Cardiac muscle cell (in vitro differentiated cells and primary cell): ENCODE results near the gene ID3. TPM values are rescaled to one million over a fixed set of nuclear protein-coding genes. Genes with fewer than 3 reads are reported as not detected.

Experiments used
- DNase-seq, 2 donors: peaks; one replicate each; pipeline versions ENCODE4 v3.0.0 to v3.0.0-alpha.2; 2010 to 2017; ENCODE audit warnings: low read depth in 1 of 2, low spot score in 1 of 2
- H3K27ac ChIP-seq: fragments of 200-600 bp; sonication (generic); 2 replicates; pipeline ENCODE4 v1.5.1; 2016
- H3K27me3 ChIP-seq: fragments of 200-600 bp; sonication (generic); 2 replicates; pipeline ENCODE4 v1.6.0; 2016; ENCODE audit warnings: control low read depth
- H3K36me3 ChIP-seq: fragments of 200-600 bp; sonication (generic); 2 replicates; pipeline ENCODE4 v1.5.1; 2016; ENCODE audit warnings: control low read depth
- H3K4me1 ChIP-seq: fragments of 200-600 bp; sonication (generic); 2 replicates; pipeline ENCODE4 v1.8.1; 2017; ENCODE audit warnings: low read depth, mild to moderate bottlenecking, mixed run types
- H3K4me3 ChIP-seq: fragments of 200-600 bp; sonication (generic); 2 replicates; pipeline ENCODE4 v1.5.1; 2016; ENCODE audit warnings: mild to moderate bottlenecking
- H3K9me3 ChIP-seq: fragments of 200-600 bp; sonication (generic); 2 replicates; pipeline ENCODE4 v1.5.1; 2017; ENCODE audit warnings: low read depth, mild to moderate bottlenecking, control low read depth
- CTCF ChIP-seq: IDR thresholded peaks from 2 replicates; pipeline ENCODE4 v1.5.1; 2012; ENCODE audit warnings: low read depth, mild to moderate bottlenecking, low read length
- polyA plus RNA-seq: library from polyadenylated mRNA; unstranded; fragments of >200 nt; fragmentation: Nextera tagmentation; extraction: Ambion mirVana; gene quantifications from 2 replicates; pipeline ENCODE4 v1.2.1, GENCODE V29; 2016
- total RNA-seq: library from RNA; depleted of rRNA; stranded (reverse); fragments of >200 nt; gene quantifications from 2 replicates; pipeline ENCODE4 v1.2.3, GENCODE V29; 2016

Gene ID3
- total and polyA plus RNA-seq, 2 experiments from 2014 or later = 703 to 784 TPM

- no peak overlapping the region for H3K27ac ChIP-seq
Observed at GRCh38 chr1:23529146-23530086, 29.9 kb downstream of the ID3 start.

DNA sequence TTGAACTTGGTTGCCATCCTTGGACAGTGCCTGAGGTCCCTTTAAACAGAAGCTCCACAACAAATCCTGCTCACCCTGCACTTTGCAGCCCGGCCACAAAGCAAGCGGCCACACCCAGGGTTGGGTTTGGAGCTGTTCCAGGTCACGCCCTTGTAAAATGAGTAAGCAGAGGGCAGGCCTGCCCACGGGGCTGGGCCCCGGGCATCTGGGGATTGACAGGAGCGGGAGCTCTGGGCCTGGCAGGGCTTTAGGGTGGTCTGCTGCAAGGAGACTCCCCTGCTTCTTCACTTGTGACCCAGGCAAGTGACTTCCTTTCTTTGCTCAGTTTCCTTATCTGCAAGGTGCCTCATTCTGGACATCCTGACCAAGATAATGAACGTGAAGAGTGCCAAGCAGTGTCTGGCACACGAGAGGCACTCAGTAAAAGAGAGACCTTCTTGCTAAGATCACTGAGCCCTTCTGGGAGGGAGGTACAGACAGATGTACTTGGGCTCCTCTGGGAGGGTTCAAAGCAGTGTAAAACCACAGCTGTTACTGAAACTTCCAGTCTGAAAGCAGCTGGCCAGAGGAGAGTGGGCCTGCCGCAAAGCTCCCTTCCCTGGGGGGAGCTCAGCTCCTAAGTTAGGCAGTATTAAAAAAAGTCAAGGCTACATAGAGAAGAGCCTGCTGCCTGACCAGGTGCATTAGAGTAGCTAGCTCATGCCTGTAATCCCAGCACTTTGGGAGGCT is 30.9 kb downstream of the ID3 start:
- H3K27ac ChIP-seq = no peak overlapping the region
- H3K4me1 ChIP-seq = peaks cover 6% of the 10 kb centered on the region
- TF ChIP-seq CTCF = no peak

More at GRCh38 chr1:23529146-23530086, 29.9 kb downstream of the ID3 start:
- H3K36me3 ChIP-seq = no peaks in the 10 kb centered on the region
- no peak for TF ChIP-seq CTCF
- peaks cover 6% of the 10 kb centered on the region for H3K4me1 ChIP-seq
- peaks cover 9% of the 10 kb centered on the region for H3K27me3 ChIP-seq
- no peaks in the 10 kb centered on the region for H3K9me3 ChIP-seq
- DNase-seq = no peak
- no peak overlapping the region for H3K4me3 ChIP-seq

GRCh38 chr1:23527900-23528249 is 31.4 kb downstream of the ID3 start:
- TF ChIP-seq CTCF = no peak
- Histone ChIP-seq H3K4me3 (no peak overlapping the region), H3K4me1 (peaks cover 6% of the 10 kb centered on the region), H3K36me3 (no peaks in the 10 kb centered on the region), H3K9me3 (no peaks in the 10 kb centered on the region), H3K27me3 (peaks cover 9% of the 10 kb centered on the region), H3K27ac (no peak overlapping the region)
- no peak for DNase-seq

More for the DNA sequence above, 30.9 kb downstream of the ID3 start:
- Histone ChIP-seq H3K27me3 (peaks cover 9% of the 10 kb centered on the region), H3K4me3 (no peak overlapping the region), H3K9me3 (no peaks in the 10 kb centered on the region), H3K36me3 (no peaks in the 10 kb centered on the region)
- peak in 1 of 2 donors; percentile 77 for DNase-seq

GRCh38 chr1:23527366-23527765 is 31.9 kb downstream of the ID3 start:
- H3K36me3 ChIP-seq = no peaks in the 10 kb centered on the region
- peaks cover 6% of the 10 kb centered on the region for H3K4me1 ChIP-seq
- DNase-seq = no peak
- H3K27ac ChIP-seq = no peak overlapping the region
- no peak for TF ChIP-seq CTCF
- no peaks in the 10 kb centered on the region for H3K9me3 ChIP-seq
- peaks cover 9% of the 10 kb centered on the region for H3K27me3 ChIP-seq
- H3K4me3 ChIP-seq = no peak overlapping the region

GRCh38 chr1:23526329-23527041 is 32.8 kb downstream of the ID3 start:
- no peak overlapping the region for H3K27ac ChIP-seq
- DNase-seq = no peak
- peaks cover 9% of the 10 kb centered on the region for H3K27me3 ChIP-seq
- no peaks in the 10 kb centered on the region for H3K4me1 ChIP-seq
- no peaks in the 10 kb centered on the region for H3K36me3 ChIP-seq
- H3K4me3 ChIP-seq = no peak overlapping the region
- no peaks in the 10 kb centered on the region for H3K9me3 ChIP-seq
- TF ChIP-seq CTCF = no peak
